HG02981 (cell line): ENCODE measurements around the gene TMEM17.
"Not testable (repeated sequence)": the region's sequence is repeated elsewhere in the genome, so short reads cannot be mapped to it uniquely, and the experiment has no call there.

ENCODE experiments used
- ATAC-seq: cut with Tn5 transposase; IDR thresholded peaks from one replicate; pipeline ENCODE4 v1.9.1; 2021; ENCODE audit warnings: mild to moderate bottlenecking, moderate library complexity; ENCODE audit not compliant: unreplicated experiment

The TMEM17 gene, protein sequence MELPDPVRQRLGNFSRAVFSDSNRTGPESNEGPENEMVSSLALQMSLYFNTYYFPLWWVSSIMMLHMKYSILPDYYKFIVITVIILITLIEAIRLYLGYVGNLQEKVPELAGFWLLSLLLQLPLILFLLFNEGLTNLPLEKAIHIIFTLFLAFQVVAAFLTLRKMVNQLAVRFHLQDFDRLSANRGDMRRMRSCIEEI

DNA sequence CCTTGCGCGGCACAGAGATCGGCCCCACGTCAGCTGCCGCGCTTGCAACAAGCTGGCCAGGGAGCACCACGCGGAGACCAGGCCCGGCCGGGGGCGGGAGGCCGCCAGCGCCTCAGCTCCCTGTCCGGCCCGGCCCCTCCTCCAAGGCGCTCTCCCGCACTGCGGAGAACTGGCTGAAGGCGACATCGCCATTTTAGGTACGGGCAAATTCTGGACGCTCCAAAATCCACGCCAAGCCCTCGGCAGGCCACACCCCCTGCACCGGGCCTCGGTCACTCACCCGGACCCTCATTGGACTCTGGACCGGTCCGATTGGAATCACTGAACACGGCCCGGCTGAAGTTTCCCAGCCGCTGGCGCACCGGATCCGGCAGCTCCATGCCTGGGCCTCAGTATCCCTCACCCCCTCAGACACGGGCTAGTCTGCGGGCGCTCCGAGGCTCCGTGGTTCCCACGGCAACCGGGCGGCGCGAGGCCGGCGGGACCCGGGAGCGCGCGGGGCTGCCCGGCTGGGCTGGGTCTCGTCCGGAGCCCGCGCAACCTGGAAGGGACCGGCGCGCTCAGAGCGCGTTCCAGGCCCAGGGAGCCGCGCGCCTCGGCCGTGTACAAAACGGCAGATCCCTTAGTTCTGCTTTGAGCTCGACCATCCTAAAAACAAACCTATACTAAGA lies at the start of gene TMEM17:
TSS of gene TMEM17 (minus strand) at position 446 of the 671 bp plus-strand sequence. CDS start at position 380, 66 bp downstream.
- peak; percentile 72 for ATAC-seq

DNA sequence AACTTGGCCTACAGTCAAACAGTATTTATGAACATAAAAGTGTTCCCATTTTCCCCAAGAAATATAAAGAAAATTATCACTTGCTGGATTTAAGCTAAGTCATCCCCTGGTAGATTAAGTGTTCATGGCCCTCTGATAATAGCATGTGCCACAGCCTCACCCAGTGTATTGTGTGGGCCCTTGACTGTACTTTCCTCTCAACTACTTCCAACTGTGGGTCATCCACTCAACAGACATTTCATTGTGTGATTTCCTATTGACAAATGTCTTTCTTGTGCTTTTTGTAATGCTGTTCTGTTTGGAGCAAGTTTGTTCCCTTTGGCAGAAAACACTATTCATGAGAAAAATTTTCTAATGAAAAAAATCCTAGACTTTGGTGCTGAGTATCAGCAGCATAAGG lies 48.4 kb upstream of the TMEM17 start:
- no peak for ATAC-seq

- no peak for ATAC-seq
Measured at GRCh38 chr2:62550461-62550860, 44.5 kb upstream of the TMEM17 start.

GRCh38 chr2:62547854-62548253 lies 41.9 kb upstream of the TMEM17 start:
- no peak for ATAC-seq

DNA sequence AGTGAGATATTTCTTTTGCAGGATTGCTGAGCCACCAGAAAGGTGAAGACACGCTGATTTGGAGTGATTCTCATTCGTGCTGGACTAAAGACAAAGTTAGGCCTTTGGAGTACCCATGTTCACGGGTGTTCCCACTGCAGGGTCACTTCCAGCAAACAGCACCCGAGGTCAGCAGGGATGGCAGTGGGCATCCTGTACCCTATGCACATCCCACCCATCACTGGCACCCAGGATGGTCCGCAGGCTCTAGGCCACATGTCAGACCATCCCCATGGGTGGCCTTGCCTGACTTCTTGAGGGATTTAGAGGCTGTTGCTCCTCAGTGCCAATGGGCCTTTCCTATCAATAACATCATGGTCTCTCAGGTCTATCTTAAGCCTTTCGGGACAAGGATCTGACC lies 39.3 kb upstream of the TMEM17 start:
- ATAC-seq: no peak

DNA sequence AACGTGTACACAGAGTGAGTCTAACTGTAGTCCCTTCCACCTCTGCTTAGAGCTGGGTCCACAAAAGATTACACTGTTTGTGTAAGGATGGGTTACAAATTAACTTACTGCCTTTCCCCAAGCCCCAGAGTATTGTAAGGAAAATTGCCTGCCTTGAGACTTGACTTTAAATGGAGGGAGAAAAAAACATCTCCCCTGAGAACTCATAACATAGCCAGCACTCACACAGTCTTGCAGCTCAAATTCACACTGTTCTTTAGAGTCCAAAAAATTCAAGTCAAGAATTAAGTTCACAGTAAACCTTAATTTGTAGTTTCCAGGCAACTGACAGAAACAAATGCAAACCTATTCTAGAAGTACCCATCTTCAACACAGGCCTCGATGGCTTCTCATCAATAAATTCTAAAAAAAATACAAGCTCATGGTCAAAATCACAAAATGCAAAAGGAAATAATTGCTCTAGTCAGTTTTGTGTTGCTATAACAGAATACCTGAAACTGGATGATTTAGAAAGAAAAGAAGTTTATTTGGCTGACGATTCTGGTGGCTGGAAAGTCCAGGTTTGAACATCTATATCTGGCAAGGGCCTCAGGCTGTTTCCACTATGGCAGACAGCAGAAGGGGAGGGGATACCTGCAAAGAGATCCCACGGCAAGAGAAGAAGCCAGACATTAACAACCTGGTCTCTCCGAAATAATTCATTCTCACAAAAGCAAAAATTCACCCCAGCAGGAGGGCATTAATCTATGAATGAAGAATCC lies 34.6 kb upstream of the TMEM17 start:
- no peak for ATAC-seq

GRCh38 chr2:62539606-62540407 lies 33.8 kb upstream of the TMEM17 start:
- no peak for ATAC-seq

DNA sequence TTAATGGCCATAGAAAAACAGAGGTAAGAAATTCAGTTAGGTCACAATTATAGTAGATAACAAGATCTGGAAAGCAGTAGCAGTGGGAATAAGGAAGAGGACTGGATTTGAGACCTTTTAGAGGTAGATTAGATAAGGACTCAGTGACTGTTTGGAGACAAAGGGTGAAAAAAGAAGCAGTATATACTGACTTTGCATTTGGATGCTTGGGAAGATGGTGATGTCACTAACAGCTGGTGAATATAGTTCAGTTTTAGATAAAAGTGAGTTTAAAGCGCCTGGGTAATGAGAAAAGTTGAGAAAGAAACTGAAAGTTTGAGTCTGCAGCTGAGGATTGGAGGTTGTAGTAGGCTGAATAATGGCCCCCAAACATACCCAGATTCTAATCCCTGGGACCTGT lies 32.8 kb upstream of the TMEM17 start:
- ATAC-seq: no peak

- ATAC-seq: no peak
Measured at GRCh38 chr2:62537814-62538213, 31.8 kb upstream of the TMEM17 start.

DNA sequence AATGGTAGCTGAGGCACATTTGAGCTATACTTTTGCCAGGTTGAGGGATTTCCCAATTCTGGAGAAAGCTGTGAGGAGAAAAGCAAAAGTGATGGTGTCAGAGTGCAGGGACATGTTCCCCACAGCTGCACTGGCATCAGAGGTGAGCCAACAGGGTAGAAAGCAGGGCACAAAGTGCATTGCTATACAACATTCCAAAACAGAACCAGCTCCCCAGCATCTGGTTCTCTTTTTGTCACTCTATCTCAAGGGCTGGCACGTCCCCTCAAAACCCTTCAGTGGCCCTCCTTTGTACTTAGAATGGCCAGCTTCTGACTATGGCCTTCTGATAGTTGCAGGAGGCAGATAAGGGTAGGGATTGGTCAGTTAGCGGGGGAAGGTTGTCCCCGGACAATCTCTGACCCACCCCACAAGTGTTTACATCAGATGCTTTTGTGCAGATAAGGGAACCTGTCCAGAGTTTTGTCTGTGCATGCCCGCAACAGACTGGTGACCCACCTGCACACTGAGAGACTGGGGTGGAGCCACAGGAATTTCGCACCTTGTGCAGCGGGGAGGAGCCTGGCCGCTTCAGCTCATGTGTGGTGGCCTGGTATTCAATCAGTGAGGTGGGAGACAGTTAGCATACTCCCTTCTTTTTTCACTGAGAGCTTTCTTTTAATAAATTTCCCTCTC lies 31.0 kb upstream of the TMEM17 start:
- ATAC-seq: no peak

- not testable (repeated sequence) for ATAC-seq
Measured at GRCh38 chr2:62535521-62535920, 29.5 kb upstream of the TMEM17 start.

- no peak for ATAC-seq
Measured at GRCh38 chr2:62531594-62531993, 25.6 kb upstream of the TMEM17 start.

DNA sequence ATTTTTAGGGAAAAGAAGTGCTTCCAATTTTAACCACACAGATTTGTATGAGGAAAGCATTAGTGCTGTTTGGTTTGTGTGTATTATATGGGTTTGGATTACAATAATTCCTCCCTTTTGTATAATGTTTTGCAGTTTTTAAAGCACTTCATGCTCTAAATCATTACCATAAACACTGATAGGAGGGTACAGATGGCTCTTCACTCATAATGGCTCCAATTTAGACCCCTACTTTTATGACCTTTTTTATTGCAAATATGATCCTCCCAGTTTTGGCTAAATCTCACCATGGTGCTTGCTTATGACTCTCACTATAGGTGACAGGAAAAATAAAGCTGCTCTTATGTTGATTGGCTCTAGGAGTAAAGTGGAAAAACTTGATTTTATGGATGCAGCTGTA lies 23.8 kb upstream of the TMEM17 start:
- no peak for ATAC-seq

- ATAC-seq: no peak
Measured at GRCh38 chr2:62527478-62528210, 21.6 kb upstream of the TMEM17 start.

- ATAC-seq: no peak
Measured at GRCh38 chr2:62526531-62527381, 20.8 kb upstream of the TMEM17 start.

DNA sequence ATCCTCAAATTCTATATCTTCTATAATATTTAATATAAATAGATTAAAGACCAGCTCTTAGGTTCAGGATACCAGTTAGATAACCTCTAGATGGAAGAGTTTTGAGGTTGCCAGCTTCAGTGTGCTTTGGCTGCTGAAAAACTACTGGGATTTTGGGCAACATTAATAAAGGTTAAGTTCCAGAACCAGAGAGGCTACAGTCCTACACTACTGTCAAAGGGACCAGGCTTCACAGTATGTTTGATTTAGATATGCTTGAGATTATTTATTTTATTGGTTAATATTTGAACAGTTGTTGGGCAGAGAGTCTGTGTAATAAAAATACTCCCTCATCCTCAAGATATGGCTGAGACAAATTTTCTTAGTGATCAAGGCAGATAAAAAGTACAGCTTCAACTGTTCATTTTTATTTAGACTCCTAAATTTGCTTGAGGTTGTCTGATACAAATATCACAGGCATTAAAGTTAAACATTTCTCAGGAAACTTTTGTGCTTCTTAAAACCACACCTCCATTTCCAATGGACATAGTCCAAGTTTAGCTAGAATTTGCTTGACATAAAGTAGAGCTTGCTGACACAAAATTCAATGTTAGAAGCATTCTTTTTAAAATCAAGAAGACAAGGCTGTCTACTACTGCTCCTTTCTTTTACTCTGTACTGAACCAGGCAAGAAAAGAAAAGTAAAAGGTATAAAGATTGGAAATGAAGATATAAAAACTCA lies 19.7 kb upstream of the TMEM17 start:
- no peak for ATAC-seq

DNA sequence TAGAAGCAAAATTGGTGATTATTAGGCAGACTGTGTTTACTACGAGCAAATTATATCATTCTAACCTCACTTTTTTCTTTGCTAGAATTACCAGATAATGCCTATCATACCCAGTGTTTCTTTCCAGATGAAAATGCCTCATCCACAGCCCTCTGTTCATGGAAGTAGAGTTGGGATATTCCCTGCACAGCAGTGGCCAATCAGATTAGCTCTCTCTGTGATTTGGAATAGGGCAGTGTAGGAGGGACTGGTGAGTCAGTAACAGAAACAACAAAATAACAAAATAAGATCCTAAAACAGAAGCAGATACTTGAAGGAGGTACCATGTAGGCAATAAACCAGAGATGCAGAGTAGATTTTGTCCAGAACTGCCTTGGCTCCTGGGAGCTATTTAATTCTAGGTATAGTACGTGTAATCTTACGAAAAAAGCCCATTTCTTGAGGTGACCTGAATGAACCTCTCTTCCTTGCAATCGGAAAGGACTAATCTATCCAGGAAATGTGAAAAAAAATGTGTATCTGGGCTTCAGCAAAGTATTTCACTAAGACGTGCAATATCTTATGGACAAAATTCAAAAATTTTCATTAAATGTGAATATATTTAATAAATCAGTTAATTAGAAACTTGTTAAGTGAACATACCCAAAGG lies 18.4 kb upstream of the TMEM17 start:
- ATAC-seq: no peak

DNA sequence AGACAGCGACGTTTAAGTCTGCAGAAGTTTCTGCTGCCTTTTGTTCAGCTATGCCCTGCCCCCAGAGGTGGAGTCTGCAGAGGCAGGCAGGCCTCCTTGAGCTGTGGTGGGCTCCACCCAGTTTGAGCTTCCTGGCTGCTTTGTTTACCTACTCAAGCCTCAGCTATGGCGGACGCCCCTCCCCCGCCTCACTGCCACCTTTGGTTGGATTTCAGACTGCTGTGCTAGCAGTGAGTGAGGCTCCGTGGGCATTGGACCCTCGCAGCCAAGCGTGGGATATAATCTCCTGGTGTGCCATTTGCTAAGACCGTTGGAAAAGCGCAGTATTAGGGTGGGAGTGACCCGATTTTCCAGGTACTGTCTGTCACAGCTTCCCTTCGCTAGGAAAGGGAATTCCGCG lies 15.1 kb upstream of the TMEM17 start:
- not testable (repeated sequence) for ATAC-seq
